AG04449 (cell line): ENCODE results near the gene C1orf21.

Source experiments
- CTCF ChIA-PET: fragments of 350-600 bp; formaldehyde crosslinking; extraction: SDS; loops from one replicate; lab custom pipeline; 2021; ENCODE audit warnings: antibody characterized with exemption; lab: Yijun Ruan, JAX
- POLR2A ChIA-PET: fragments of 400-600, 350-600 bp; formaldehyde crosslinking; extraction: SDS; loops from one replicate; lab custom pipeline; 2020; ENCODE audit warnings: antibody characterized with exemption, inconsistent platforms; lab: Yijun Ruan, JAX
- DNase-seq: peaks from one replicate; pipeline ENCODE4 v3.0.0-alpha.2; 2010; ENCODE audit warnings: low read depth, low spot score
- H3K4me3 ChIP-seq: 2 replicates; pipeline ENCODE4 v1.5.1; 2011; ENCODE audit warnings: low read depth, mild to moderate bottlenecking, control low read depth, low read length
- TF ChIP-seq, protein P1 (sequence below): IDR thresholded peaks from one replicate; pipeline ENCODE4 v1.5.1; 2011; ENCODE audit warnings: mild to moderate bottlenecking, moderate library complexity, low read length, control low read depth, inconsistent platforms; ENCODE audit not compliant: insufficient read depth; ENCODE audit errors: missing control alignments

C1orf21 gene

DNA sequence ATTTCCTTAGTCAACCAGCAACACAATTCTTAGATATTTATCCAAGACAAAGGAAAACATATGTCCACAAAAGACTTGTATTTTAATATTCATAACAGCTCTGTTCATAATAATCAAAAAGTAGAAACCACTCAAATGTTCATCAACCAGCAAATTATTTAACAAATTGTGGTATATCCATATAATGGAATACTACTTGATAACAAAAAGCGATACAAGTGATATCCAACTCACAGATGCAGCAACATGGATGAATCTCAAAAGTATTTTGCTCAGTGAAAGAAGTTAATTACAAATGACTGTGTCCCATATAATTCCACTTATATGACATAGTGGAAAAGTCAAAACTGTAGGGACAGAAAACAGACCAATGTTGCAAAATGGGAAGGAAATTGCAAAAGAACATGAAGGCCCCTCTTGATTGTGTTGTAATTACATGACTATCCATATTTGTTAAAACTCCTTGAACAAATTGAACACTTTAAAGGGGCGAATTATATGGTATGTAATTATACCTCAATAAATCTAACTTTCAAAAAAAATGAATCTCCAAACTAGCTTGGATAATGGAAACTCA lies 250.9 kb downstream of the C1orf21 start:
- DNase-seq: no peak
- ChIA-PET CTCF (no interaction called here), POLR2A (no interaction called here)
- TF ChIP-seq, protein P1, sequence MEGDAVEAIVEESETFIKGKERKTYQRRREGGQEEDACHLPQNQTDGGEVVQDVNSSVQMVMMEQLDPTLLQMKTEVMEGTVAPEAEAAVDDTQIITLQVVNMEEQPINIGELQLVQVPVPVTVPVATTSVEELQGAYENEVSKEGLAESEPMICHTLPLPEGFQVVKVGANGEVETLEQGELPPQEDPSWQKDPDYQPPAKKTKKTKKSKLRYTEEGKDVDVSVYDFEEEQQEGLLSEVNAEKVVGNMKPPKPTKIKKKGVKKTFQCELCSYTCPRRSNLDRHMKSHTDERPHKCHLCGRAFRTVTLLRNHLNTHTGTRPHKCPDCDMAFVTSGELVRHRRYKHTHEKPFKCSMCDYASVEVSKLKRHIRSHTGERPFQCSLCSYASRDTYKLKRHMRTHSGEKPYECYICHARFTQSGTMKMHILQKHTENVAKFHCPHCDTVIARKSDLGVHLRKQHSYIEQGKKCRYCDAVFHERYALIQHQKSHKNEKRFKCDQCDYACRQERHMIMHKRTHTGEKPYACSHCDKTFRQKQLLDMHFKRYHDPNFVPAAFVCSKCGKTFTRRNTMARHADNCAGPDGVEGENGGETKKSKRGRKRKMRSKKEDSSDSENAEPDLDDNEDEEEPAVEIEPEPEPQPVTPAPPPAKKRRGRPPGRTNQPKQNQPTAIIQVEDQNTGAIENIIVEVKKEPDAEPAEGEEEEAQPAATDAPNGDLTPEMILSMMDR: no peak
- no peak overlapping the region for H3K4me3 ChIP-seq

DNA sequence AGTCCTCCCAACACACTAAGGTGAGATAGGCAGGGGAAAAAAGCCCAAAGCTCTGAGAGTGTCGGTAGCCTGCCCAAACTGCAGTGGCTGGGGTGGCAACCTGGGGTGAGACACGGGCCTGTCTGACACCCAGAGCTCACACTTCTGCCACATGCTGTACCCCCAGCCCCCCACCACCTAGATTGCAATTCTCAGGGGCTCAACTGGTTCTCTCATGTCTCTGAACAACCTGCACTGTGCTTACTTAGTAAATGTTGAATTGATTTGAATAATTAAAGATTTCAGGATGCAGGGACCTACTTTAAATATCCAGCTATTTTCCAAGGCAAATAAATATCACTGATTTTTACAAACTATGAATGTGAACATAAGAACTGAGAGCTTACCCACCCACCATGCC lies 252.4 kb downstream of the C1orf21 start:
- TF ChIP-seq, protein P1: no peak
- CTCF ChIA-PET: no interaction called here
- DNase-seq: no peak
- POLR2A ChIA-PET: no interaction called here
- no peak overlapping the region for H3K4me3 ChIP-seq

DNA sequence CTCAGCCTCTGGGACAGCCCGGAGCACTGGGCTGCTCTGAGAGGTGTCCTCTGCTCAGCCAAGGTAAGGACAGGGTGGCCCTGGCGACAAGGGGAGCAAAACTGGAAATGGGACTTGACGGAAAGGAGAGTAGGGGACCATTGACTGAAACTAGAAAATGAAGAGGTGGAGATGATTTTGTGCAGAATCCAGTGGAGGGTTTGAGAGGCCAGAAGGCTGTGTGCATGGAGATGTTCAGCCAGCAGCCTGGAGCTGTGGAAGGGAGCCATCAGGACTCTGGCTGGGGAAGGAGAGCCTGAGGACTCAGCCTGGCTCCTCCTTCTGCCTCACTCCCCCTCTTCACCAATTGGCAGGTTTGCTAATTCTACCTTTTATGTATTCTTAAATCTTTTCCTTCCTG lies 253.7 kb downstream of the C1orf21 start:
- no peak for DNase-seq
- no peak overlapping the region for H3K4me3 ChIP-seq
- ChIA-PET CTCF (interaction anchor here (3.6 kb wide), 1 partner anchor 23 kb away, joined by 18 read pairs; no protein-coding TSS in a partner anchor), POLR2A (no interaction called here)
- TF ChIP-seq, protein P1: no peak

DNA sequence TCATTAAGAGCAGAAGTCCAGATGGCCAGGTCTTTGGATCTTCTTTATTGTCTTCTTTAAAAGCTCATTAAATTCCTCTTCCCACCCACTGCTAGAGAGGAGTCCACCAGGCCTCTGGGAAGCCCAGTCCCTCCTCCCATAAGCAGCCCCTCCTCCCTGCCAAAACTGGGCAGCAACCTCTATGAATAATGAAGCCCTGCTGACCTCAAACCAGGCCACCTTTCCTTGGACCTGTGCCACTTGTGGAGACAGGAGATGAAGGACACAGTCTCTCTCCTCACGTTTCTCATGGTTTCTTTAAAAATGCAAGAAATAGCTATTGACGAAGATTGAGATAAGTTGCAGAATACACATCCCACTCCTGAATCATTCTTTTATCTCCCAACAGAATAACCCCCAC lies 255.1 kb downstream of the C1orf21 start:
- TF ChIP-seq, protein P1: no peak
- POLR2A ChIA-PET: no interaction called here
- DNase-seq: no peak
- CTCF ChIA-PET: interaction anchor here (1.2 to 3.6 kb wide), 2 partner anchors 22 to 49 kb away, joined by 3 to 18 read pairs; no protein-coding TSS in a partner anchor
- H3K4me3 ChIP-seq: no peak overlapping the region

DNA sequence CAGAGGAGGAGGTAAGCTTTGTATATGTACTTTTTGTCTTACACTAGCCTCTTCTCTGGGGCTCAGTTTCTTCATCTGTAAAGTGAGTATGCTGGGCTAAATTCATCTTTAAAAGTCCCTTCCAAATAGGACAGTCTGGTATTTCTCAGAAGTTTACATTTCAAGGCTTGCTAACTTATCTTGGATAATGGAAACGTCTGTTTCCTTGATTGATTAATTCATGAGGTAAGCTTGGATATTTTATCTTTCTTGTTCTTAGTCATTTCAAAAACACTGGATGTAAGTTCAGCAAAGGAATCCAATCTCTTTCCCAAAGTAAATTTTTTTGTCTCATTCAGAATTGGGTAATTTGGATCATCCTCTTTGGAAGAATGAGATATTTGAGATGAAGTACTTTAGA lies 256.8 kb downstream of the C1orf21 start:
- H3K4me3 ChIP-seq: no peak overlapping the region
- TF ChIP-seq, protein P1: no peak
- POLR2A ChIA-PET: no interaction called here
- CTCF ChIA-PET: interaction anchor here (1.0 to 3.6 kb wide), 2 partner anchors 9 to 20 kb away, joined by 3 to 18 read pairs; no protein-coding TSS in a partner anchor
- DNase-seq: no peak

DNA sequence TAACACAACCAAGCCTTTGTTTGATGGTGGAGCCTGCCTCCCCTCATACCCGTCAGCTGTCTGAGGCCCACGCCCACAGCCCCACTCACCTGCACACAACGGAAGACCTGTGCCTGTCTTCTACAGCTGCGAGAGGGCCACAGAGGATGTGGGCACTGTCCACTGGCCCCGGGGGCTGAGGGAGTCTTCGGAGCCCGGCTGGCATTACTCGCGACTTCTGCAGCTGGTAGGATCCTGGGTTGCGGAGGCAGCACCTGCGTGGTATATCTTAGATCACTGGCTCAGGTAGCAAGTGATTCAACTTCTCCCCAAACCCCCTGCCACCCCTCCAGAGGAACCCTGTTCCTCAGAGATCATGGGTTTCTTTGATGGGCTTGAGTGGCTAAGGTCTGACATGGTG lies 257.9 kb downstream of the C1orf21 start:
- TF ChIP-seq, protein P1: no peak
- POLR2A ChIA-PET: no interaction called here
- CTCF ChIA-PET: no interaction called here
- no peak overlapping the region for H3K4me3 ChIP-seq
- DNase-seq: no peak
